OCI-LY3 (cell line): ENCODE measurements around the gene AUTS2.

Experiments
- H2AFZ ChIP-seq: fragments of 200-600, 300-600 bp; shearing (Covaris generic); 2 replicates; pipeline ENCODE4 v1.6.0; 2014; ENCODE audit warnings: antibody characterized with exemption, low read depth, low read length
- H3K27ac ChIP-seq: fragments of 200-600, 300-600 bp; sonication (generic); 2 replicates; pipeline ENCODE4 v1.5.1; 2014; ENCODE audit warnings: mild to moderate bottlenecking, low read length, moderate library complexity, mixed read lengths
- H3K27me3 ChIP-seq: fragments of 200-600, 300-600 bp; sonication (generic); 2 replicates; pipeline ENCODE4 v1.6.1; 2014; ENCODE audit warnings: low read depth, low read length, mixed read lengths
- H3K36me3 ChIP-seq: fragments of 200-600, 300-600 bp; sonication (generic); replicated peaks from 2 replicates; pipeline ENCODE3; 2014; ENCODE audit warnings: low read depth, low read length, mixed read lengths
- H3K4me1 ChIP-seq: fragments of 300-600, 200-600 bp; sonication (generic); 2 replicates; pipeline ENCODE4 v1.6.1; 2014; ENCODE audit warnings: low read length, mixed read lengths
- H3K4me2 ChIP-seq: fragments of 200-600, 300-600 bp; sonication (generic); 2 replicates; pipeline ENCODE4 v1.6.1; 2014; ENCODE audit warnings: low read length, mixed read lengths
- H3K4me3 ChIP-seq: fragments of 300-600, 200-600 bp; sonication (generic); 2 replicates; pipeline ENCODE4 v1.5.1; 2014; ENCODE audit warnings: antibody characterized with exemption, mild to moderate bottlenecking, low read length, moderate library complexity
- H3K79me2 ChIP-seq: fragments of 300-600, 200-600 bp; shearing (Covaris generic); 2 replicates; pipeline ENCODE4 v1.6.1; 2014; ENCODE audit warnings: mild to moderate bottlenecking, low read length, mixed read lengths
- H3K9ac ChIP-seq: fragments of 300-600, 200-600 bp; shearing (Covaris generic); 2 replicates; pipeline ENCODE4 v1.6.0; 2014; ENCODE audit warnings: mild to moderate bottlenecking, low read length, moderate library complexity
- H3K9me3 ChIP-seq: fragments of 200-600, 300-600 bp; shearing (Covaris generic); 2 replicates; pipeline ENCODE4 v1.6.1; 2014; ENCODE audit warnings: low read length, mixed read lengths; ENCODE audit not compliant: insufficient read depth
- H4K20me1 ChIP-seq: fragments of 200-600, 300-600 bp; sonication (generic); 2 replicates; pipeline ENCODE4 v1.6.1; 2016; ENCODE audit warnings: low read length, mixed read lengths; ENCODE audit not compliant: insufficient read depth
- EZH2phosphoT487 ChIP-seq: fragments of 200-600 bp; shearing (Covaris generic); IDR thresholded peaks from 2 replicates; pipeline ENCODE4 v1.6.1; 2018; ENCODE audit warnings: antibody characterized with exemption, mixed run types, low read depth
- TF ChIP-seq, protein P1 (sequence below): fragments of 200-600, 300-600 bp; sonication (generic); IDR thresholded peaks from 2 replicates; pipeline ENCODE4 v1.5.1; 2014; ENCODE audit warnings: antibody characterized with exemption, low read length, low read depth

AUTS2 gene

DNA sequence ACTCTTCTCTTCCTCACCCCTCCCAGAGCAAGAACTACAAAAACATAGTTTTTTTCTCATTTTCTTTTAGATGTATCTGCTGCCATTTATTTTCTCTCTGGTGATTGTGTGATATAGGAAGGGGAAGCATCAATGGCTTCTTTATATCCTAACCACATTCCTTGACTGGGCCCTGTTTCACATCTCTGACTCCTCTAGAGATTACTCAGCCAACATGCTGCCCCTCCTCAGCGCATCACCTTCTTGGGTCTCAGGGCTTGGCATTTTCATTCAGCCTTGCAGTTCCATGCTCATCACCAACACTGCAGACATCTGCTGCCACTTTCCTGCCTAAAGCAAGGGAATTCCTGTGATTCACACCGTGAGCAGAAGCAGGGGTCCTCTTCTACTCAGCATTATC lies 705.5 kb downstream of the AUTS2 start:
- H4K20me1 ChIP-seq: no peaks in the 10 kb centered on the region
- H2AFZ ChIP-seq: no peak overlapping the region
- H3K27me3 ChIP-seq: no peaks in the 10 kb centered on the region
- no peaks in the 10 kb centered on the region for H3K9me3 ChIP-seq
- H3K27ac ChIP-seq: no peak overlapping the region
- H3K9ac ChIP-seq: no peak overlapping the region
- TF ChIP-seq, protein P1, sequence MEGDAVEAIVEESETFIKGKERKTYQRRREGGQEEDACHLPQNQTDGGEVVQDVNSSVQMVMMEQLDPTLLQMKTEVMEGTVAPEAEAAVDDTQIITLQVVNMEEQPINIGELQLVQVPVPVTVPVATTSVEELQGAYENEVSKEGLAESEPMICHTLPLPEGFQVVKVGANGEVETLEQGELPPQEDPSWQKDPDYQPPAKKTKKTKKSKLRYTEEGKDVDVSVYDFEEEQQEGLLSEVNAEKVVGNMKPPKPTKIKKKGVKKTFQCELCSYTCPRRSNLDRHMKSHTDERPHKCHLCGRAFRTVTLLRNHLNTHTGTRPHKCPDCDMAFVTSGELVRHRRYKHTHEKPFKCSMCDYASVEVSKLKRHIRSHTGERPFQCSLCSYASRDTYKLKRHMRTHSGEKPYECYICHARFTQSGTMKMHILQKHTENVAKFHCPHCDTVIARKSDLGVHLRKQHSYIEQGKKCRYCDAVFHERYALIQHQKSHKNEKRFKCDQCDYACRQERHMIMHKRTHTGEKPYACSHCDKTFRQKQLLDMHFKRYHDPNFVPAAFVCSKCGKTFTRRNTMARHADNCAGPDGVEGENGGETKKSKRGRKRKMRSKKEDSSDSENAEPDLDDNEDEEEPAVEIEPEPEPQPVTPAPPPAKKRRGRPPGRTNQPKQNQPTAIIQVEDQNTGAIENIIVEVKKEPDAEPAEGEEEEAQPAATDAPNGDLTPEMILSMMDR: no peak
- no peak for TF ChIP-seq EZH2phosphoT487
- no peak overlapping the region for H3K4me3 ChIP-seq
- H3K4me2 ChIP-seq: no peak overlapping the region
- H3K36me3 ChIP-seq: no peaks in the 10 kb centered on the region
- H3K79me2 ChIP-seq: no peaks in the 10 kb centered on the region
- no peaks in the 10 kb centered on the region for H3K4me1 ChIP-seq

GRCh38 chr7:70306173-70306572 lies 707.9 kb downstream of the AUTS2 start:
- no peaks in the 10 kb centered on the region for H3K4me1 ChIP-seq
- no peaks in the 10 kb centered on the region for H3K9me3 ChIP-seq
- TF ChIP-seq EZH2phosphoT487: no peak
- TF ChIP-seq, protein P1: no peak
- no peaks in the 10 kb centered on the region for H3K27me3 ChIP-seq
- H3K4me2 ChIP-seq: no peak overlapping the region
- no peak overlapping the region for H3K27ac ChIP-seq
- H3K36me3 ChIP-seq: no peaks in the 10 kb centered on the region
- H3K9ac ChIP-seq: no peak overlapping the region
- H3K4me3 ChIP-seq: no peak overlapping the region
- H2AFZ ChIP-seq: no peak overlapping the region
- no peaks in the 10 kb centered on the region for H3K79me2 ChIP-seq
- no peaks in the 10 kb centered on the region for H4K20me1 ChIP-seq

DNA sequence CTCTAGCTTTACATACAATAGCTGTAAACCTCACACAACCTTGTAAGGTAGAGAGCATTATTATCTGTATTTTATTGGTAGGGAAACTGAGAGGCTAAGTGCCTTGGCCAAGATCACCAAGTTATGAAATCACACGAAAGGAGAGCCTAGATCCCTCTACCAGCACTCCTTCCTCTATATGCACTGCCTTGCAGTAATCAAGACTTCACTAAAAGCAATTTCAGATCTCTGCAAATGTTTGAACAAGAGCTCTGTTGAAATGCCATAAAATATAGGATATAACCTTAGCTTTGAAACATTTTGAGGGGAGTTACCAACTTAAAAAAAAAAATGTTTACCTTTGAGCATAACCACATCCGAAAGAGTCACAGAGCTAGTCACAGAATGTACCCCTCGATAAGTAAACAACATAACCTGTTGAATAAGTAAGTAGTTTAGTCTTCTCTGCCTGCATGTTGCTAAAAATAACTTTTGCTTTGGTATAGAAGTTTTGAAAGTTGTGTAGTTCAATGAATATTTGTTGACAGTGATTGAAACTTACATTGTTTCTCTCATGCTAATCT lies 709.4 kb downstream of the AUTS2 start:
- H3K27me3 ChIP-seq: no peaks in the 10 kb centered on the region
- H4K20me1 ChIP-seq: no peaks in the 10 kb centered on the region
- H3K27ac ChIP-seq: no peak overlapping the region
- H3K79me2 ChIP-seq: no peaks in the 10 kb centered on the region
- no peaks in the 10 kb centered on the region for H3K9me3 ChIP-seq
- no peaks in the 10 kb centered on the region for H3K36me3 ChIP-seq
- no peak overlapping the region for H2AFZ ChIP-seq
- no peak overlapping the region for H3K4me2 ChIP-seq
- no peak for TF ChIP-seq EZH2phosphoT487
- TF ChIP-seq, protein P1: no peak
- H3K4me3 ChIP-seq: no peak overlapping the region
- H3K9ac ChIP-seq: no peak overlapping the region
- H3K4me1 ChIP-seq: no peaks in the 10 kb centered on the region

DNA sequence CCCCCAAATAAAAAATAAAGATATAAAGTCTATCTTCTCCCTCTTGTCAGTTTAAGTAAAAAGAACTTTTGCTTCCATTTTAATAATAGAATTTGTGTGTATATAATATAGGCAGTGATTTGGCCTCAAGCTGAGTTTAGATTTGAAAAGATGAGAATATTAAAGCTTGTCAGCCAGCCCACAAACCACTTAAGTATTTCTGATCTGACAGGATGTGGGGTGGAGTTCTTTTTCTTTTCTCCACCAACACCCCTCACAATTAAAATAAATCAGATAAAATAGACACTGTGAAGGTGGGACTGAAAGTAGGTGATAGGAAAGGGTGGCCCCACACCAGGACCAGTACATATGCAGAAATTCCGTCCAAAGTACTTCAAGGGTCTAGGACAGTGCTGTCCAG lies 714.1 kb downstream of the AUTS2 start:
- no peak overlapping the region for H3K4me3 ChIP-seq
- H3K4me1 ChIP-seq: no peaks in the 10 kb centered on the region
- no peak overlapping the region for H3K27ac ChIP-seq
- H3K36me3 ChIP-seq: no peaks in the 10 kb centered on the region
- H3K27me3 ChIP-seq: no peaks in the 10 kb centered on the region
- no peak overlapping the region for H2AFZ ChIP-seq
- H4K20me1 ChIP-seq: no peaks in the 10 kb centered on the region
- no peak overlapping the region for H3K9ac ChIP-seq
- no peak for TF ChIP-seq EZH2phosphoT487
- TF ChIP-seq, protein P1: no peak
- H3K9me3 ChIP-seq: no peaks in the 10 kb centered on the region
- no peak overlapping the region for H3K4me2 ChIP-seq
- no peaks in the 10 kb centered on the region for H3K79me2 ChIP-seq
